C4-2B (cell line): ENCODE data around the gene ZNF207.

Experiments used
- ZFX ChIP-seq: fragments of 450-650 bp; IDR thresholded peaks from 2 replicates; pipeline ENCODE4 v1.6.1; 2017
- TF ChIP-seq, protein P1 (sequence below): fragments of 450-650 bp; conservative IDR thresholded peaks from 2 replicates; pipeline ENCODE4 v1.5.1; 2017; ENCODE audit warnings: mild to moderate bottlenecking

DNA sequence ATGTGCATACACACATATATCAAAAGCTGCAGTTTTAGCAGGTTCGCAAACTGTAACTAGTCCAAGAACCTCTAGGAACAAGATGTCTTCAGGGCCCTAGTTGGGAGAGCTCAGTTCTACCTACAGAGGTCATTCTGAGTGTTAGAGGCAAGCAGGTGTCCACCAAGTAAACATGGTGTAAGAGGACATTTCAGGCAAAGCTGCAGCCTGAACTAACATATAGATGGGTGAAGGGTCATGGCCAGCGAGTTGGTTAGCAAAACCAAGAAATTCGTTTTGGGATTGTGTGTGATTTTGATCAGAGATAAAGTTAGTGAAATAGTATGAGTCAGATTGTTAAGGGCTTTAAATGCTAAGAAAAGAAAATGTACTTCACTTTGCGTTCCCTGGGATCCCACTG lies 32.6 kb upstream of the ZNF207 start:
- TF ChIP-seq, protein P1, sequence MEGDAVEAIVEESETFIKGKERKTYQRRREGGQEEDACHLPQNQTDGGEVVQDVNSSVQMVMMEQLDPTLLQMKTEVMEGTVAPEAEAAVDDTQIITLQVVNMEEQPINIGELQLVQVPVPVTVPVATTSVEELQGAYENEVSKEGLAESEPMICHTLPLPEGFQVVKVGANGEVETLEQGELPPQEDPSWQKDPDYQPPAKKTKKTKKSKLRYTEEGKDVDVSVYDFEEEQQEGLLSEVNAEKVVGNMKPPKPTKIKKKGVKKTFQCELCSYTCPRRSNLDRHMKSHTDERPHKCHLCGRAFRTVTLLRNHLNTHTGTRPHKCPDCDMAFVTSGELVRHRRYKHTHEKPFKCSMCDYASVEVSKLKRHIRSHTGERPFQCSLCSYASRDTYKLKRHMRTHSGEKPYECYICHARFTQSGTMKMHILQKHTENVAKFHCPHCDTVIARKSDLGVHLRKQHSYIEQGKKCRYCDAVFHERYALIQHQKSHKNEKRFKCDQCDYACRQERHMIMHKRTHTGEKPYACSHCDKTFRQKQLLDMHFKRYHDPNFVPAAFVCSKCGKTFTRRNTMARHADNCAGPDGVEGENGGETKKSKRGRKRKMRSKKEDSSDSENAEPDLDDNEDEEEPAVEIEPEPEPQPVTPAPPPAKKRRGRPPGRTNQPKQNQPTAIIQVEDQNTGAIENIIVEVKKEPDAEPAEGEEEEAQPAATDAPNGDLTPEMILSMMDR: no peak
- TF ChIP-seq ZFX: no peak
